GM18517 (cell line): ENCODE measurements around the gene XPO4.
"Not testable (repeated sequence)": the region's sequence is repeated elsewhere in the genome, so short reads cannot be mapped to it uniquely, and the experiment has no call there.

ENCODE experiments used
- ATAC-seq: cut with Tn5 transposase; IDR thresholded peaks from one replicate; pipeline ENCODE4 v1.9.1; 2021; ENCODE audit warnings: mild to moderate bottlenecking, moderate library complexity; ENCODE audit not compliant: unreplicated experiment

XPO4 gene

GRCh38 chr13:20891768-20892167 is 10.8 kb downstream of the XPO4 start:
- no peak for ATAC-seq

- ATAC-seq = no peak
These were observed 11.5 kb downstream of the XPO4 start for GRCh38 chr13:20891034-20891433.

GRCh38 chr13:20890540-20890939 is 12.0 kb downstream of the XPO4 start:
- not testable (repeated sequence) for ATAC-seq

DNA sequence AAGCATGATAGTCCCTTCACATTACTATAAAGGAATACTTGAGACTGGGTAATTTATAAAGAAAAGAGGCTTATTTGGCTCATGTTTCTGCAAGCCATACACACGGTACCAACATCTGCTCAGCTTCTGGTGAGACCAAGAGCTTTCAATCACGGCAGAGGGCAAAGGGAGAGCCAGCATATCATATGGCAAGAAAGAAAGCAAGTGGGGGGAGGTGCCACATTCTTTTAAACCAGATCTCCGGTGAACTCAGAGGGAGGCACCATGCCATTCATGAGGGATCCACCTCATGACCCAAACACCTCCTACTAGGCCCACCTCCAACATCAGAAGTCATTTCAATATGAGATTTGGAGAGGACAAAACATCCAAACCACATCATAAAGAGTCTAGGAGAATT is 20.3 kb downstream of the XPO4 start:
- no peak for ATAC-seq

GRCh38 chr13:20877902-20878301 is 24.6 kb downstream of the XPO4 start:
- no peak for ATAC-seq

GRCh38 chr13:20876802-20877201 is 25.7 kb downstream of the XPO4 start:
- ATAC-seq = not testable (repeated sequence)

GRCh38 chr13:20874439-20874838 is 28.1 kb downstream of the XPO4 start:
- not testable (repeated sequence) for ATAC-seq

DNA sequence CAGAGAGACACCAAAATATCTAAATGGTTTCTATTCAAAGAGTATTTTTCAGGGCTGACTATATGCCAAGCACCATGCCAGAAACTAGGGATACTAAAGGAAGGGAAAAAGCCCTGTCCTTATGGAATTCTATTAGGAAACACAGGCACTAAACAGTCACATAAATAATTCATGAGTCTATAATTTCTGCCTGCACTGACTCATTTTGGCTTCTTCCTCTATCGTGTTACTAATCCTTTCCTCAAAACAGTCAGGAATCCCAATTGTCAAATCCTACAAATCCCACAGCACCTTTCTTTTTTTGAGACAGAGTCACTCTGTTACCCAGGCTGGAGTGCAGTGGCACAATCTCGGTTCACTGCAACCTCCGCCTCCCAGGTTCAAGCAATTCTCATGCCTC is 29.2 kb downstream of the XPO4 start:
- no peak for ATAC-seq

GRCh38 chr13:20870829-20871228 is 31.7 kb downstream of the XPO4 start:
- ATAC-seq = no peak

DNA sequence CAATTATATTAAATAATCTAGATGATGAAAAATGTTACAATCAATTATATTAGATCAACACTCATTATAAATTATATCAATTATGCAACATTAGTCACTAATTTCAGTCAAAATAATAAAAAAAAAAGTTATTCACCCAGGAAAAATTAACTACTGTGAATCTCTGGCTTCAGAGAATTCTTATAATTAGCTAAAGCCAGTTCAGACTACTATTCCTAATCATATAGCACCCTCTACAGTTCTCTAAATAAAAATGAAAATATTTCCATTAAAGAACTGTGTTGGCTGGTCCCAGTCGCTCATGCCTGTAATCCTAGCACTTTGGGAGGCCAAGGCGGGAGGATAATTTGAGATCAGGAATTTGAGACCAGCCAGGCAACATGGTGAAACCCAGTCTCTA is 33.0 kb downstream of the XPO4 start:
- no peak for ATAC-seq

DNA sequence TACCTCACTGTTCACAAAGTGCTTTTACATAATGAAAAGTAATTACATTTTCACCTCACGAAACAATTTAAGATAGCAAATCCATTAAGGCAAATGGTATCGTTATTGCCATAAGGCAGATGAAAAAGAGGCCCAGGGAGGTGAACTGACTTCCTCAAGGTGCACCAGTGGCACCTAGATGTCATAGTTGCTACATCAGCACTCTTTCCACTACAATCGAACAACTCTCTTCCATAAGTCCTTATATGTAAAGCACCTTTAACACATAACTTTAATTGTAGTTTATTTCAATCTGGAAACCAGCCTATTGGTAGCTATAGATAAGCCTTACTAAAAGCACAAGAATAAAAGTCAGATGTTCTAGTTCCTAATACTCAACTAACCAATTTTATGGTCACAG is 35.1 kb downstream of the XPO4 start:
- no peak for ATAC-seq

DNA sequence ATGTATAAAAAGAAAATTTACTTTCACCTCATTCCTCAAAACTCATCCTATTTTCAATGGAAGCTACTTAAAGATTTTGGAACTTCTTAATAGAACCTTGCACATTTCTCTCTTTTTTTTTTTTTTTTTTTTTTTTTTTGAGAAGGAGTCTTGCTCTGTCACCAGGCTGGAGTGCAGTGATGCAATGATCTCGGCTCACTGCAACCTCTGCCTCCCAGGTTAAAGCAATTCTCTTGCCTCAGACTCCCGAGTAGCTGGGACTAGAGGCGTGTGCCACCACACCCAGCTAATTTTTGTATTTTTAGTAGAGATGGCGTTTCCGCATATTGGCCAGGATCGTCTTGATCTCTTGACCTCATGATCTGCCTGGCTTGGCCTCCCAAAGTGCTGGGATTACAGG is 40.9 kb downstream of the XPO4 start:
- not testable (repeated sequence) for ATAC-seq

DNA sequence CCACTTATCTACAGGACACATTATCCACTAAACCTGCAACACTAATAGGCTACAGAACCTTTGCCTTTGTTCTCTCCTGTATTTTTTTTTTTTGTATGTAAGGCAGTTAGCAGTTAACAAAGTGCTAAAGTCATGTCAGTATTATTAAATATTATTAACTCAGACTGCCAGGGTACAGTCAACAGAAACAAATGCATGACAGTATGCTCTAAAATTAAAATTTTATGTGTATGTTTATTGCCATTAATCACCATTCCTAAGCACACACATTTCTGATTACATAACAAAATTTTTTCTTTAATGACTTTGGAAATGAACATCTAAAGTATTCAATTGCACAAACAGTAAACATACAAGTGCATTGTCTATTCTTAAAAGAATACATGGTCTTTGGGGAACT is 41.7 kb downstream of the XPO4 start:
- no peak for ATAC-seq

GRCh38 chr13:20856650-20857049 is 45.9 kb downstream of the XPO4 start:
- no peak for ATAC-seq

DNA sequence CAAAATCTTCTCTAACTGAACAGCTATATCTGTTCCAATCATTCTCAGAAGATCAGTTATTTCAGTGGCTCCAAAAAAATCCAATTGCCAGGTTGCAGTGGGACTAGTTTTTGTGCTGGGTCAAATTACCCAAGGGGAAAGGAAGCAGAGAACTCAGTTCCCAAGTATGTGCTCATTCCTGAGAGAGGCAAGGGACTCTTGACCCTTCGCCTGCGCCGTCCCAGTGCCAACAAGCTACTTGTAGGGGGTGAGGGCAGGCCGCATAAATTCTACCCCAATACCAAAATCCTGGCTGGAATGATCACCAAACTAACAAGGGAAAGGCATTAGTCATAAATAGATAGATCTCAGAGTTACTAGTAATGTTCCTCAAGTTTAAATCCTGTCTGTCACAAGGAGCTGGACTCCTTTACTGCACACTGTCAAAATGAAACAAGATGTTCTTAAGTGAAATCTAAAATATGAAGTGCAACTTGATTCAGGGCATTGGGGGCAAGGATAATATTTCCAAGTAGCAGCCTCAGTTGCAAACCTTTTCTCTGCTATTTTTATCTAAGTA is 50.6 kb downstream of the XPO4 start:
- no peak for ATAC-seq

DNA sequence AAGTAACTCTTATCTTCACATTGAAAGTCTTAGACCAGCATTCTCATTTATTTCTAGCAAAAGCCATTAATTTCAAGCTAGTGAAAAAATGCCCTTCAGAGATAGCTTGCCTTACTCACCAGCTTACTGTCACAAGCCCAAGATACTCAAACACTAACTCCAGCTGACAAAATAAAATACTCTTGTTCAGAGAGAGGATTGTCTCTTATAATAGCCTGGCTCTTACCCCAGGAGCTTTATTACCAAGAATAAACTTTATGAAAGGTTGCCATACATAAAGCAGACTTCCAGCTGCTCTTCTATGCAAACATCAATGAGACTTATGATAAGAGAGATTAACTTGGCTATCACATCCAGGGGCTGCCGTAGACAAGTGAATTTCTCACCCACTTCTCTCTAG is 53.6 kb downstream of the XPO4 start:
- ATAC-seq = no peak

DNA sequence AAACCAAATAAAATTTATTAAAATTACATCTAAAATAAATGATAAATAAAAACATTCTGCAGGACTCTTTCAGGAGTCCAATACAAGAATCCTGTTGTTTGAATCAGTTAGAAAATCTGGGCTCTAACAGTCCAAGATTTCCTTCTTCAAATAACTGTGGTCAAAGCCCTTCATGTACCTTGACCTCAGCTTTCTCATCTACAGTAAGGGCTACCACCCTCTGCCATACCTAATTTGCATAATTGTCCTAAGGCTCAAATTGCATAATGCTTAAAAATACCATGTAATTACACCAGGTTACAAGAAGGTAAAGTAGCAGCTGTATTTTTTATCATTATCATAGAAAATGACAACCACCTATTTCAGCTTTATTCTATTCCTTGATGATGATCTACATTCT is 54.3 kb downstream of the XPO4 start:
- no peak for ATAC-seq

DNA sequence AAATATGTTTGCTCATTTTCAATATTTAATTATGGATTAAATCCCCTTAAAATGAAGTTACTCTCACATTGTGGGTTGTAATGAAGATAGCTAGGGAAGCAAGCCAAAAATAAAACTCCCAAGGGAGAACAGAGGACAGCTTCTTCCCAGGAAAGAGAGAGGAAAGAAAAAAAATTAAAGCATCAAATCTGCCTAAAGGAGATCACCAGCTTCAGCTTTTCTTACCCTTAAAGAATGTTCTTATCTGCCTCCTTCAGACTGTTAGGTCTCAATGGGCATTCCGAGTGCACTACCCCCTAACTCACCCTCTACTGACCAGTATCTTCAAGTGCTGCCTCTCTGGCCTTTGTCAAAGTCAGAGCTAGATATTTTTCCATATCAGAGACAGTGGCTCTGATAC is 55.2 kb downstream of the XPO4 start:
- ATAC-seq = no peak

- no peak for ATAC-seq
These were observed 59.4 kb downstream of the XPO4 start for GRCh38 chr13:20843166-20843565.

DNA sequence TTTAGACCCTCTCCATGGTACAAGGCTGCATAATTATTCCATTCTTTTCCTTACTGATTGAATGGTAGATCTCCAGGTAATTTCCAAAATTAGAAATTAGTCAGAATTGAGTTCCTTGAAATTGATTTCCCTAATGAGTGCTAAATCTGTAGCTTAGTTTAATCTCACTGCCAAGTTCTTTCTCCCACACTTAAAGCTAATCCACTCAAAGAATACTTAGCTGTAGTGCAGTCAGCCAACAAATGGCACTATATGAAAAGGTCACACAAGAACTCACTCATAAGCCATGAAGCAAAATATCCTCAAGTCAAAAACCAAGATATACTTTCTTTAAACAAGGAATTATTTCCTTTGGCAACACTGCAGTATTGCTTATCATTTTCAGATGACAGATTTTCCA is 62.0 kb downstream of the XPO4 start:
- ATAC-seq = no peak

- no peak for ATAC-seq
These were observed 68.5 kb downstream of the XPO4 start for GRCh38 chr13:20833900-20834679.

GRCh38 chr13:20832861-20833260 is 69.7 kb downstream of the XPO4 start:
- ATAC-seq = no peak

- ATAC-seq = no peak
These were observed 70.6 kb downstream of the XPO4 start for GRCh38 chr13:20831933-20832332.
